ENCODE data around the gene GRIA3. TPM values are rescaled to one million over a fixed set of nuclear protein-coding genes. Genes with fewer than 3 reads are reported as not detected.

GRIA3 gene
- total RNA-seq, 1 experiment from 2014 or later: 1.4 TPM

- Histone ChIP-seq H2BK12ac (ENCODE audit: insufficient read length, low read depth, low read length) (no peak overlapping the region), H3K27me3 (ENCODE audit: insufficient read depth, low read length) (no peaks in the 10 kb centered on the region), H4K5ac (ENCODE audit: insufficient read length, low read depth, low read length) (no peak overlapping the region), H2BK20ac (ENCODE audit: low read depth, low read length, poor library complexity, severe bottlenecking) (no peak overlapping the region), H2AFZ (ENCODE audit: low read length) (no peak overlapping the region), H3K23me2 (ENCODE audit: insufficient read length, low read depth, low read length, poor library complexity, severe bottlenecking) (no peaks in the 10 kb centered on the region), H3T11ph (ENCODE audit: low read length) (no peak overlapping the region), H4K91ac (ENCODE audit: insufficient read length, low read depth, low read length) (no peak overlapping the region), H3K4me1 (ENCODE audit: insufficient read depth, low read length) (no peaks in the 10 kb centered on the region; the same call in 1 of the 2 replicates), H3K27ac (ENCODE audit: insufficient read length, low read depth, low read length) (no peak overlapping the region), H2BK15ac (ENCODE audit: low read depth, low read length) (no peak overlapping the region), H4K20me1 (ENCODE audit: control insufficient read depth, insufficient read depth, insufficient read length) (no peaks in the 10 kb centered on the region), H3K79me2 (ENCODE audit: insufficient read depth, low read length) (no peaks in the 10 kb centered on the region), H3K4me2 (ENCODE audit: insufficient read depth, insufficient read length, low read length) (no peak overlapping the region), H3K14ac (ENCODE audit: insufficient read depth, low read length) (no peak overlapping the region), H3K4ac (ENCODE audit: low read depth, low read length) (no peak overlapping the region), H3K9ac (ENCODE audit: extremely low read depth, insufficient read length, low read length) (no peak overlapping the region), H3K23ac (ENCODE audit: insufficient read length, low read depth, low read length) (no peak overlapping the region), H2BK5ac (ENCODE audit: insufficient read length, low read length) (no peak overlapping the region), H2AK5ac (ENCODE audit: insufficient read length, low read length) (no peak overlapping the region), H2BK120ac (ENCODE audit: low read depth, low read length, poor library complexity, severe bottlenecking) (no peak overlapping the region), H3K56ac (ENCODE audit: insufficient read length, low read depth, low read length) (no peak overlapping the region), H3K9me3 (ENCODE audit: control insufficient read depth, low read depth, low read length) (peaks cover 17% of the 10 kb centered on the region), H3K79me1 (ENCODE audit: insufficient read depth, low read depth, low read length, poor library complexity, severe bottlenecking) (no peaks in the 10 kb centered on the region), H4K8ac (replicated peaks; ENCODE audit: insufficient read length, low read depth, low read length) (no peak overlapping the region), H3K18ac (ENCODE audit: insufficient read length, low read depth, low read length) (no peak overlapping the region)
- Mint-ChIP-seq H3K4me3 (no peak overlapping the region), H3K9me3 (peaks cover 3 to 62% of the 10 kb centered on the region in 2 experiments; a peak in 4 of 5 replicates), H3K4me1 (peaks cover 2 to 5% of the 10 kb centered on the region in 2 experiments), H3K36me3 (ENCODE audit: insufficient read depth in 1 of 3, low read depth in 3 of 3) (peaks cover 0 to 4% (median 0%) of the 10 kb centered on the region in 3 experiments; a peak in 1 of 7 replicates), H3K27ac (no peak overlapping the region), H3K27me3 (ENCODE audit: low read depth) (no peaks in the 10 kb centered on the region)
- DNase-seq: no peak
- no CpG with 5 or more reads among the region's 1 CpG for WGBS (ENCODE audit: extremely low coverage, insufficient read length, low lambda C conversion rate)
- TF ChIP-seq, protein P1, sequence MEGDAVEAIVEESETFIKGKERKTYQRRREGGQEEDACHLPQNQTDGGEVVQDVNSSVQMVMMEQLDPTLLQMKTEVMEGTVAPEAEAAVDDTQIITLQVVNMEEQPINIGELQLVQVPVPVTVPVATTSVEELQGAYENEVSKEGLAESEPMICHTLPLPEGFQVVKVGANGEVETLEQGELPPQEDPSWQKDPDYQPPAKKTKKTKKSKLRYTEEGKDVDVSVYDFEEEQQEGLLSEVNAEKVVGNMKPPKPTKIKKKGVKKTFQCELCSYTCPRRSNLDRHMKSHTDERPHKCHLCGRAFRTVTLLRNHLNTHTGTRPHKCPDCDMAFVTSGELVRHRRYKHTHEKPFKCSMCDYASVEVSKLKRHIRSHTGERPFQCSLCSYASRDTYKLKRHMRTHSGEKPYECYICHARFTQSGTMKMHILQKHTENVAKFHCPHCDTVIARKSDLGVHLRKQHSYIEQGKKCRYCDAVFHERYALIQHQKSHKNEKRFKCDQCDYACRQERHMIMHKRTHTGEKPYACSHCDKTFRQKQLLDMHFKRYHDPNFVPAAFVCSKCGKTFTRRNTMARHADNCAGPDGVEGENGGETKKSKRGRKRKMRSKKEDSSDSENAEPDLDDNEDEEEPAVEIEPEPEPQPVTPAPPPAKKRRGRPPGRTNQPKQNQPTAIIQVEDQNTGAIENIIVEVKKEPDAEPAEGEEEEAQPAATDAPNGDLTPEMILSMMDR (conservative IDR thresholded peaks at IDR 0.05): no peak
Measured at GRCh38 chrX:123487236-123487635, 303.2 kb downstream of the GRIA3 start.

Data from H9 (cell line).